H54 (cell line): ENCODE data around the gene HES1.

ENCODE experiments used
- DNase-seq: peaks from one replicate; pipeline ENCODE4 v3.0.0; 2011; ENCODE audit warnings: low spot score, mixed read lengths; ENCODE audit not compliant: insufficient read length
- FAIRE-seq: peaks from 3 replicates; lab custom pipeline; 2011; peaks lifted over from hg19 to GRCh38; lab: Jason Lieb, UNC
- POLR2A ChIP-seq: IDR thresholded peaks from 2 replicates; pipeline ENCODE4 v1.6.1; 2011; ENCODE audit warnings: low read depth, mild to moderate bottlenecking, low read length

The HES1 gene

GRCh38 chr3:194154346-194154745, 18.4 kb downstream of the HES1 start:
- no peak for FAIRE-seq
- no peak for TF ChIP-seq POLR2A
- DNase-seq = no peak

DNA sequence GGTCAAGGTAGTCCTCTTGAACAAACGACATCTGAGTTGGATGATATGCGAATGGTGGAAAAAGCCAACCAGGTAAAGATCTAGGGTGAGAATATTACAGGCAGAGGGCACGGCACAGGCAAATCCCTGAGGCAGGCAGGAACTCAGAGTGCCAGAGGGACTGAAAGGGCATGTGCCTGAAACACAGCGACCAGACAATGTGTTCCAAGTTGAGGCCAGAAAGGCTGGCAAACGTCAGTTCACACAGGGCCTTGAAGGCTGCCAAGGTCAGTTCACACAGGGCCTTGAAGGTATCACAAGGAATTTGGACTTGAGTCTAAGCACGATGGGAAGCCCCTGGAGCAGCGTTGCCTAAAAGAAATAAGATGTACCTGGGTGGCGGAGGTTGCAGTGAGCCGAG, 20.1 kb downstream of the HES1 start:
- DNase-seq (no peak), FAIRE-seq (no peak)
- no peak for TF ChIP-seq POLR2A

DNA sequence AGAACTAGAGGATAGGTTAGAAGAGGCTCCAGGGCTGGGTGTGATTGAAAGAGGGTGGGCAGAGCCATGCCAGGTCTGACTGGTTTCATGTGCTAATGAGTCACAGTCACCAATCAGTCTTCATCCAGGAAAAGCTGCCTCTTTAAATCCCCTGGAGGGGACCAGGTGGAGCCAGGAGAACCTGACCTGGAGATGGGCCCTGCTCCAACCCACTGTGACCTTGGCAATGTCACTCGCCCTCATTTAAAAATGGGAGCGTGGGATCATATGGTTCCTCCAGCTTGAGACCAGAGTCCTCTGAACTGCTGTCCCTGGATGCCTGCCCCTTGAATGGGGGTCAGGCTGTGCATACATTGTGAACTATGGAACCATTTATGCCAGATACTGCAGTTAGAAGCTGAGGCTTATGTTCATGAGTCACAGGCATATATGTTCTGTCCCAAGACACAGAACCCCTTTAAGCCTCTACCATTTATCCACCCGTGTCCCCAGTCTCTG, 23.0 kb downstream of the HES1 start:
- DNase-seq = no peak
- no peak for TF ChIP-seq POLR2A
- FAIRE-seq = no peak

DNA sequence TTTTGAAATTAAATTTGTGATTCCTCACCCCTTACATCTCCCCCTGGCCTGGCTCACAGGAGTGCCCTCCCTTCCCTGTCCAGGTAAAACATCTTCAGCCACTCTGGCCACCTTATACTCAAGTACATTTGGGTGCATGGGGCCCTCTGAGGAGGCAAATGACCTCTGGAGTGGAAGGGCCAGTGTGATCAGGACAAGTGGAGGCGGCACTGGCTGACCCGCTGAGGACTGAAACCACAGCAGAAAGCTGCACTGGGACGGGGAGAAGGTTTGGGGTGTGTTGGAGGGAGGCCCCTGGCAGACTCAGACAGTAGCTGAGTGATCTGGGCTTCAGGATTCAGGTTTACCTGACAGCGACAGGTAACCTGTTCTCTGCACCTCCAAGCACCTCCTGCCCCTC, 24.2 kb downstream of the HES1 start:
- no peak for FAIRE-seq
- no peak for DNase-seq
- no peak for TF ChIP-seq POLR2A

GRCh38 chr3:194161131-194162045, 25.4 kb downstream of the HES1 start:
- FAIRE-seq = no peak
- no peak for TF ChIP-seq POLR2A
- no peak for DNase-seq

GRCh38 chr3:194162070-194162678, 26.2 kb downstream of the HES1 start:
- FAIRE-seq (no peak), DNase-seq (no peak)
- TF ChIP-seq POLR2A = no peak

DNA sequence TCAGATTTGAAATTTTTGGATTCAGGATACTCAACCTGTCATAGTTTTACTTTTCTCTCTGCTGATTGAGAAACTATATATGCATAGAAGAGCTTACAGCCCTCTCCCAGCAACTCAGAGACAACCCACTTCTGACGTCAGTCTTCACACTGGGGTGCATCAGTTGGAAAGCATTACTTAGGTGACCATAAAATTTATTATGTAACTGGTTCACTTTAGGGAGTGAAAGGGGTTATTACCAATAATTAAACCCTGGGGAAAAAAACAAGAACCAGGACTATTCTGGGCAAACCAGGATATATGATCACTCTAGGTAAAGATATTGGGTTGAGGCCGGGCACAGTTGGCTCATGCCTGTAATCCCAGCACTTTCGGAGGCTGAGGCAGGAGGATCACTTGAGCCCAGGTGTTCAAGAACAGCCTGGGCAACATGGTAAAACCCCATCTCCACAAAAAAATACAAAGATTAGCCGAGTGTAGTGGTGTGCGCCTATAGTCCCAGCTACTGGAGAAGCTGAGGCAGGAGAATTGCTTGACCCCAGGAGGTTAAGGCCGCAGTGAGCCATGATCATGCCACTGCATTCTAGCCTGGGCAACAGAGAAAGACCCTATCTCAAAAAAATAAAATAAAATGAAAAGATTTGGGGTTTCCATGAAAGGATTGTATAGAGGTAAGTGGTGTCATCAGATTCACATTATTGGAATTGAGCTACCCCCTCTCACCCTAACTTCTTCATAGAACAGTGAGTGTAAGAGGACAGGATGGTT, 27.1 kb downstream of the HES1 start:
- no peak for FAIRE-seq
- no peak for DNase-seq
- TF ChIP-seq POLR2A = no peak

- FAIRE-seq (no peak), DNase-seq (no peak)
- no peak for TF ChIP-seq POLR2A
Measured at GRCh38 chr3:194163697-194164096, 27.7 kb downstream of the HES1 start.

DNA sequence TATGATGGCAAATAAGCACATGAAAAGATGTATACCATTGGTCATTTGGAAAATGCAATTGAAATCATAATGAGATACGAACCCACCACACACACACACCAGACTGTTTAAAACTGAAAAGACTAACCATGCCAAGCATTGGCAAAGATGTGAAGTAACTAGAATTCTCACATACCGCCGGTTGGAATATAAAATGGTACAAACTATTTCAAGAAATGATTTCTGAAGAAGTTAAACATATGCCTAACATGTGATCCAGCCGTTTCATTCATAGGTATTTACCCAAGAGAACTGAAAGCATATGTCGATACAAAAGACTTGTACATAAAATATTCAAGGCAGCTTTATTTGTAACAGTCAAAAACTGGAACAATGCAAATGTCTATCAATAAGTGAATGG, 28.9 kb downstream of the HES1 start:
- FAIRE-seq = no peak
- TF ChIP-seq POLR2A = no peak
- no peak for DNase-seq

DNA sequence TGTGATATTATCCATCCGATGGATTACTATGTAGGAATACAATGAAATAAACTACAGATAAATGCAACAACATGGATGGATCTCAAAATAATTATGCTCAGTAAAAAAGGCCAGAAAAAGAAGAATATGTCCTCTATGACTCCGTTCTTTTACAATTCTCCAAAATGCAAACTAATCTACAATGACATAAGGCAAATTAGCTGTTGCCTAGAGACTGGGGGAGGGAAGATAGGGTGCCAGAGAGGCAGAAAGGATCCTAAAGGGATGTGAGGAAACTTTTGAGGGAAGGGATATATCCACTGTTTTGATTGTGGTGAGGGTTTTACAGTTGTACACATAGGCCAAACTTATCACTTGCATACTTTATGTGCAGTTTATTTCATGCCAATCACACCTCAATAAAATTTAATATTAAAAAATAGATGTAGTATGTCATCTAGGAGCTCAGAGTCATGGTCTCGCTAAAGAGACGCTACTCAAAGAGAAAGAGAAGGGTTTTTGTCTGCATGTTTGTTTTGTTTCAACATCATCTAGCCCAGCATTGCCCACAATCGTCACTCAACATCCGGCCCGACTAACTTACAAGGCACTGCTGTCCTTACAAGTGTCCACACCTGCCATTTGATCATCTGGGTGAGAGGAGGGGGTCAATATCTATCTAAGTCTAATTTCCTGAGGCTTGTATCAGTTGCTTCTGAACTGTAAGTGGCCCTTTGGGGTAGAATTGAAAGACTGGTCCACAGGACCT, 29.5 kb downstream of the HES1 start:
- no peak for DNase-seq
- FAIRE-seq = no peak
- TF ChIP-seq POLR2A = no peak

DNA sequence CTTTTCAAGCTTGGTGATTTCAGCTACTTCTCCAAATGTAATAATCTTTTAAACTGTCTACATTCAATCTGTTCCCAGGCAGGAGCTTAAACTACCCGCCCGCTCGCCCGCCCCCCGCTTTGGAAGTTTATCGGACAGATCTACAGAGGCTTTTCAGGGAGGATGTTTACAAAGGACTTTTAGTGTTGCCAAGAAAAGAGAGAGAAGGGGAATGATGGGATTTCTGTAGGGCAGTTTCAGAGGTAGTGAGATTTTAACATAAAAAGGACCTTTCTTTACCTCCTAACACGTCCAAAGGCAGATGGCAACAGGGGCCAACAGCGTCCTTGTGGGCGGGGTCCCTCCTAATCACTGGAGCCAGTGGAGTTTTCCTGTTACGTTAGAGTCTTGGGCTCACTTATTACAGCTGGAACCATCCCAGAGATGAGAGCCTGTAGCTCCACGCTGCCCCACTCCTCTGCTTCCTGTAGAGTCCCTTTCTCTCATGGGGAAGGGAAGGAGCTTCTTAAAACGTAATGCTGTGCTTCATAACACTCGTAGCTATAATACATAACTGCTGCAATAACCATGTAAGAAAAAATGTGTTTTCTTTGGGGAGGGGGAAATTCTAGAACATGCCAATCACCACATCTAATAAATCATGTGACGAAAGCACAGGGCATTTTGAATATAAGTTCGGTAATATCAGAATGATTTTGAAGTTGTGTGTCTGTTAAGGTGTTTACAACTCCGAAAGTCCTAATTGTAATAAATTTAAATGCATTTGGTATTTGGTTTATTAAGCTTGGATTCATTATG, 30.9 kb downstream of the HES1 start:
- FAIRE-seq = no peak

DNA sequence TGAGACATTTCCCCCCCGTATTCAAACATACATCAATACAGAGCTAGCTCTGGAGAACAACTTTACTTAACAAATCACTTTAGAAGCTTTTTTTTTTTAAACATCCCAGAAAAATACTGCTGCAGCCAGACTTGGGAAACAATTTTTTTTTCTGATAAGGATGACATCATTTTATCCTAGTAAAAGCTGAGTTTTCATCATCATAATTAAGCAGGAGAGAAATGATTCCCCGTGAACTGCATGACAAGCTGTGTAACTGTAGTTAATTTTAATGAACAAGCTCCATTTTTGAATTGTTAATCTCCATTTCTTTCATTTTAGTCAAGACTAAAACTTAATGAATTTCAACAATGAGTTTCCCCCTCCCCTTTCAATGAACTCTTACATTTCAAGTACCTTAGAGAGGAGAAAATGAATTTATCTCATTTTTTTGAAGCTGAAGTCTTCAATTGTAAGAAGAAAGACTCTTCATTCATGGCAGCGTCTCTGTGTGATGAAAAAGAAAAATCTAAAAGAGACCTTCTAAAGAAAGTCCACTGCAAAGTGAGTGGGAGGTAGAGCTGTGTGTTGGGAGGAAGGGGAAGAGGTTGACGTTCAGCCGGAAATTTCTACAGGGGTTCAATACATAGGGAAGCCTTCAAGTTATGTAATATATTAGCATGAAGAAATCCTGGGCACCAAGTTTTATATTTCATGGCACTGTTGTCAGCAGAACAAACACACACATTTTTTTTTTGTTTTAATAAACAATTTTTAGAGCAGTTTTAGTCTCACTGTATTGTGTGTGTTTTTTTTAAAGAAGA, 31.7 kb downstream of the HES1 start:
- DNase-seq = no peak
- no peak for TF ChIP-seq POLR2A
- FAIRE-seq = no peak

More for the DNA sequence above, 30.9 kb downstream of the HES1 start:
- DNase-seq = no peak
- TF ChIP-seq POLR2A = no peak
